Breast epithelium (tissue), 4 donors: Measurements from ENCODE around the gene LRP6. TPM values are rescaled to one million over a fixed set of nuclear protein-coding genes. Genes with fewer than 3 reads are reported as not detected.
"Not testable (repeated sequence)": the region's sequence is repeated elsewhere in the genome, so short reads cannot be mapped to it uniquely, and the experiment has no call there.

Source experiments
- DNase-seq, 2 donors: peaks; one replicate each; pipeline ENCODE4 v3.0.0-alpha.2; 2019; ENCODE audit warnings: low spot score in 2 of 2
- H3K27ac ChIP-seq, 2 donors: fragments of 200-600 bp; sonication (generic) in 1 of 2; one replicate each; pipeline ENCODE4 v1.5.1; 2016 to 2019; ENCODE audit warnings: mild to moderate bottlenecking in 1 of 2
- H3K27me3 ChIP-seq, 2 donors: fragments of 200-600 bp; sonication (generic) in 1 of 2; one replicate each; pipeline versions ENCODE4 v1.5.1 to v1.6.0; 2017 to 2019; ENCODE audit warnings: control low read depth in 1 of 2, mild to moderate bottlenecking in 1 of 2
- H3K36me3 ChIP-seq: fragments of 200-600 bp; one replicate; pipeline ENCODE4 v1.5.1; 2019
- H3K4me1 ChIP-seq, 2 donors: fragments of 200-600 bp; sonication (generic); one replicate each; pipeline ENCODE4 v1.5.1; 2016 to 2019; ENCODE audit warnings: control low read depth in 1 of 2
- H3K4me3 ChIP-seq, 3 donors: fragments of 200-600 bp; sonication (generic); 1 replicate in 2 of 3; 2 replicates in 1 of 3; pipeline ENCODE4 v1.5.1; 2016 to 2019; ENCODE audit warnings: mild to moderate bottlenecking in 3 of 3, moderate library complexity in 2 of 3
- H3K9me3 ChIP-seq, 2 donors: fragments of 200-600 bp; sonication (generic) in 1 of 2; one replicate each; pipeline ENCODE4 v1.5.1; 2016 to 2019; ENCODE audit warnings: control low read depth in 1 of 2
- CTCF ChIP-seq, 3 donors: fragments of 450-650 bp; IDR thresholded peaks; one replicate each; pipeline ENCODE4 v1.5.1; 2016 to 2017; ENCODE audit warnings: antibody characterized with exemption in 3 of 3, mild to moderate bottlenecking in 3 of 3, moderate library complexity in 3 of 3
- POLR2A ChIP-seq: fragments of 450-650 bp; IDR thresholded peaks from one replicate; pipeline ENCODE4 v1.6.1; 2016; ENCODE audit warnings: antibody characterized with exemption, mild to moderate bottlenecking, moderate library complexity
- POLR2AphosphoS5 ChIP-seq, 3 donors: sonication (generic); formaldehyde crosslinking; IDR thresholded peaks; one replicate each; pipeline ENCODE4 v1.6.1; 2017; ENCODE audit warnings: antibody characterized with exemption in 3 of 3
- intact Hi-C: fragments of 100-400 bp; cut with DNase I; formaldehyde crosslinking; loops from one replicate; pipeline ENCODE4 v1.15.1; 2023; ENCODE audit warnings: low total_unique reads
- total RNA-seq, 3 donors: library from RNA; depleted of rRNA; stranded (reverse); fragments of >200 nt; gene quantifications; one replicate each; pipeline ENCODE4 v1.1.0, GENCODE V29; 2016

The LRP6 gene
- total RNA-seq, 3 donors from 2014 or later: 28.6 to 69.1 (median 52.4) TPM

GRCh38 chr12:12156116-12156515 lies 110.7 kb downstream of the LRP6 start:
- no peak for TF ChIP-seq POLR2AphosphoS5 (IDR thresholded peaks at IDR 0.05)
- intact Hi-C loops: no loop called here
- no peak overlapping the region for H3K27ac ChIP-seq
- H3K36me3 ChIP-seq: no peaks in the 10 kb centered on the region
- H3K4me1 ChIP-seq: peaks cover 0 to 4% of the 10 kb centered on the region in 2 donors
- no peak for DNase-seq
- H3K4me3 ChIP-seq: no peak overlapping the region
- no peaks in the 10 kb centered on the region for H3K27me3 ChIP-seq
- H3K9me3 ChIP-seq: no peaks in the 10 kb centered on the region

GRCh38 chr12:12153596-12153995 lies 113.2 kb downstream of the LRP6 start:
- Histone ChIP-seq H3K4me1 (no peaks in the 10 kb centered on the region), H3K36me3 (peaks cover under 1% of the 10 kb centered on the region), H3K27me3 (no peaks in the 10 kb centered on the region), H3K27ac (peak overlapping the region in 1 of 2 donors; percentile 38), H3K4me3 (no peak overlapping the region), H3K9me3 (no peaks in the 10 kb centered on the region)
- TF ChIP-seq POLR2AphosphoS5 (IDR thresholded peaks at IDR 0.05) (no peak), POLR2A (no peak), CTCF (IDR thresholded peaks at IDR 0.05) (no peak)
- DNase-seq: no peak
- intact Hi-C loops: no loop called here

GRCh38 chr12:12147111-12147510 lies 119.7 kb downstream of the LRP6 start:
- H3K27ac ChIP-seq: no peak overlapping the region
- H3K4me1 ChIP-seq: no peaks in the 10 kb centered on the region
- H3K27me3 ChIP-seq: no peaks in the 10 kb centered on the region
- no peak overlapping the region for H3K4me3 ChIP-seq
- TF ChIP-seq POLR2AphosphoS5 (IDR thresholded peaks at IDR 0.05): no peak
- no peak for TF ChIP-seq CTCF (IDR thresholded peaks at IDR 0.05)
- TF ChIP-seq POLR2A: no peak
- no peaks in the 10 kb centered on the region for H3K9me3 ChIP-seq
- intact Hi-C loops: no loop called here
- H3K36me3 ChIP-seq: peaks cover 3% of the 10 kb centered on the region
- DNase-seq: no peak

- DNase-seq, H3K4me3 ChIP-seq, H3K36me3 ChIP-seq, H3K27me3 ChIP-seq, H3K4me1 ChIP-seq, intact Hi-C loops, H3K27ac ChIP-seq, H3K9me3 ChIP-seq: not testable (repeated sequence)
These were observed 122.3 kb downstream of the LRP6 start for GRCh38 chr12:12144531-12144930.

GRCh38 chr12:12141000-12141399 lies 125.8 kb downstream of the LRP6 start:
- no peaks in the 10 kb centered on the region for H3K4me1 ChIP-seq
- no peak overlapping the region for H3K4me3 ChIP-seq
- DNase-seq: no peak
- no peaks in the 10 kb centered on the region for H3K36me3 ChIP-seq
- H3K27ac ChIP-seq: no peak overlapping the region
- no peak for TF ChIP-seq CTCF (IDR thresholded peaks at IDR 0.05)
- no peak for TF ChIP-seq POLR2A
- TF ChIP-seq POLR2AphosphoS5 (IDR thresholded peaks at IDR 0.05): no peak
- intact Hi-C loops: no loop called here
- no peaks in the 10 kb centered on the region for H3K27me3 ChIP-seq
- no peaks in the 10 kb centered on the region for H3K9me3 ChIP-seq

- Histone ChIP-seq H3K4me1 (no peaks in the 10 kb centered on the region), H3K27ac (no peak overlapping the region), H3K4me3 (no peak overlapping the region), H3K9me3 (no peaks in the 10 kb centered on the region), H3K27me3 (no peaks in the 10 kb centered on the region), H3K36me3 (no peaks in the 10 kb centered on the region)
- intact Hi-C loops: no loop called here
- TF ChIP-seq POLR2AphosphoS5 (IDR thresholded peaks at IDR 0.05) (no peak), POLR2A (no peak), CTCF (IDR thresholded peaks at IDR 0.05) (no peak)
- DNase-seq: no peak
These were observed 128.4 kb downstream of the LRP6 start for GRCh38 chr12:12138203-12139154.
